GM21447 (cell line): ENCODE results near the gene FBXL7.

ENCODE experiments used
- ATAC-seq: cut with Tn5 transposase; IDR thresholded peaks from one replicate; pipeline ENCODE4 v1.9.1; 2021; ENCODE audit not compliant: unreplicated experiment

FBXL7 gene

DNA sequence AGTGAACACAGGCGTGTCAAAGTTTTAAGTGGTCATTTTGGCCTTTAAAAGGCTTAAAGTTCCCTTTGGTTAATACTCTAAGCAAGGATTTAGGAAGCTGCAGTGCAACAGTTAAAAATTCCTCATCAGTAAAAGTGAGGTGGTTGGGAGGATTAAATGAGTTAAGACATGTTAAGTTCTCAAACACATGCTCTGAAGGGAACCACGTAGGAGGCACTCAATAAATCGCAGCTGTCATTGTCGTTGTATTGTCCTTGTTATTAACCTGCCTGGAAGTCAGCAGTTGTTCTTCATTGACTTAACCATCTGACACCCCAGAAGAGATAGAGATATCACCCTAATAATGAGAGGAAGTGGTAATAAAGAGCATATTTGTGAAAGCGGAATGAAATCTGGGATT lies 432.1 kb downstream of the FBXL7 start:
- no peak for ATAC-seq

DNA sequence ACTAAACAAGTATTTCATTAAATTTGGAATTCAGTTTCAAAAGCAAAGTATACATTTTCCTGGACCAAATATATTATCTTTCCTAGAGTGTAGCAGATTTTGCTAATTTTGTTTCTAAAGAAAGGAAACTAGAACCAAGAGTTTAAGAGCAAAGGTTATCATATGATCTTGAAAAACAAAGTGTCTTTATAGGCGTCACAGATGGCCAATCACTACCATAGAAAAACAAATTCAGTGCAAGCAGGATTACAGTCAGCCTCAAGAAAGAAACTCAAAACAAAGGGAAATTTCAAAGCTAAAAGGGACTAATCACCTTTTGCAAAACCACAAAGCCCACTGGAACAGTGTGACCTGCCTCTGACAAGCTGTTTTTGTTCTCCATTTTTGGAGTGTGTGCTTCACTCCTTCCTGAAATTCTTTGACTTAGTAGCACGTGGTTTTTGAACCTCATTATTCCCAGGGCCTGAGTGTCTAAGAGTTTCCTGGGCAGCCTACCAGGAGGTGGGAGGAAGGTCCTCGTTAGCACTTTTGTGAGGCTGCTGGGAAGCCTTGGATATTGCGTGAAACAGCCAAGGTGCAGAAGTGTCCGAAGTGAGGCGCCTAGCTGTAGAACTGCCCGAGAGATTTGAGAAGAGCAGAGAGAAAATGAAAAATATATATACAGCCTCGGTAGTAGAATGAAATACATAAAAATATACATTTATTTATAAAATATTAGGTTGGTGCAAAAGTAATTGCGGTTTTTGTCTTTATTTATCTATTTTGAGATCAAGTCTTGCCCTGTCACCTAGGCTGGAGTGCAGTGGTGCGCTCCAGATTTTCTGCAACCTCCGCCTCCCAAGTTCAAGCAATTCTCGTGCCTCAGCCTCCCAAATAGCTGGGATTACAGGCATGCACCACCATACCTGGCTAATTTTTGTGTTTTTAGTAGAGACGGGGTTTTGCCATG lies 433.6 kb downstream of the FBXL7 start:
- ATAC-seq, result no peak

DNA sequence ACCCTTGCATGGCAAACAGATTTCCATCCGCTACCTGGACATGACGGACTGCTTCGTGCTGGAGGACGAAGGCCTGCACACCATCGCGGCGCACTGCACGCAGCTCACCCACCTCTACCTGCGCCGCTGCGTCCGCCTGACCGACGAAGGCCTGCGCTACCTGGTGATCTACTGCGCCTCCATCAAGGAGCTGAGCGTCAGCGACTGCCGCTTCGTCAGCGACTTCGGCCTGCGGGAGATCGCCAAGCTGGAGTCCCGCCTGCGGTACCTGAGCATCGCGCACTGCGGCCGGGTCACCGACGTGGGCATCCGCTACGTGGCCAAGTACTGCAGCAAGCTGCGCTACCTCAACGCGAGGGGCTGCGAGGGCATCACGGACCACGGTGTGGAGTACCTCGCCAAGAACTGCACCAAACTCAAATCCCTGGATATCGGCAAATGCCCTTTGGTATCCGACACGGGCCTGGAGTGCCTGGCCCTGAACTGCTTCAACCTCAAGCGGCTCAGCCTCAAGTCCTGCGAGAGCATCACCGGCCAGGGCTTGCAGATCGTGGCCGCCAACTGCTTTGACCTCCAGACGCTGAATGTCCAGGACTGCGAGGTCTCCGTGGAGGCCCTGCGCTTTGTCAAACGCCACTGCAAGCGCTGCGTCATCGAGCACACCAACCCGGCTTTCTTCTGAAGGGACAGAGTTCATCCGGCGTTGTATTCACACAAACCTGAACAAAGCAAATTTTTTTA lies 436.7 kb downstream of the FBXL7 start:
- no peak for ATAC-seq

DNA sequence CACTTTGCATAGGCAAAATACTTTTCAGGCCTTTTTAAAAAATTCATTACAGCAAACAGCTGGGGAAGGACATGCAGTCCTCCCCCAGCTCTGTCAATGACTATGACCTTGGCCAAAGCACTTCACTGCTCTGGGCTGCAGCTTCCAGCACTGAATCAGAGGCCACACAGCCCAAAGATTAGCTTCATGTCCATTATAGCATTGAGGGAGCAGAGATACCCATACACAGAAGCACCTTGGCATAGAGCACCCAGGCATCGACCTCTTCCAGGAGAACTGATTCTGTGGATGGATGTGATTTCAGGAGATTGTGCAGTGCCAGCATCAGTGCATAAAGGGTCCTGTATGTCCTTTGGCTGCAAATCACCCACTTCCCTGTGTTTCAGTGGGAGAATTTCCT lies 437.7 kb downstream of the FBXL7 start:
- ATAC-seq, result no peak

DNA sequence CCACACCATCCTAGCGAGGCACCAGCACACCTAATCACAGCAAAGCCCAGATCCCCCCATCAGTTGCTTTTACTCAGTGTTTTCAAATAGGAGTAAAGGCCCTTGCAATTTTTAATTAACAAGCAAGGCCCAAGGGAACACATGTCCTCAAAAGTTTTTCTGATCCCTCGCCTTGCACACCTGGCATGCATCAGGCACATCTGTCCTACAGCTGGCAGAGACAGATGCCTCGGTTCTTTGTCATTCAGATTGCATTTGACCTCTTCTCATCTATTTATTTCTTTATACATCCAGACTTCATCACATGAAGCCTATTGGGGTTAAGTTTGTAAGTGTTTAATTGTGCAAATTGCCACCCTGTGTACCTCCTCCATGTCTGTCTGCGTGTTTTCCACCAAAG lies 438.2 kb downstream of the FBXL7 start:
- no peak for ATAC-seq

DNA sequence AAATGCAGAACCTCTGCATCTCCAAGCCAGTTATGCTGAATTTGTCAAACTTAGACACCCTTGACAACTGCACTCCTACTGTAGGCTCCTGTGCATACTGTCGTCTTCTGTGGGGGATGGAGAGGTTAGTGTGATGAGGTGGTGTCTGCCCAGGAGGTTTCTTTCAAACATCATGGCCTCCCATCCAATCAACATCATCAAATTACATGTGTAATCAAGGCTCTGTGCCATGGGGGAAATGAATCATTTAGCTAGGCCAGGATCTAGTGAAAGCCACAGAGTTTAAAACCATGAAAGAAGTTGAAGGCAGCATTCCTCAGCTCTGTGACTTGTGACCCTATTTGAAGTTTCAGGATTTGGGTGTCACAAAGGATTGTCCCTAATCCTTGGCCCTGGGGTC lies 439.0 kb downstream of the FBXL7 start:
- no peak for ATAC-seq

DNA sequence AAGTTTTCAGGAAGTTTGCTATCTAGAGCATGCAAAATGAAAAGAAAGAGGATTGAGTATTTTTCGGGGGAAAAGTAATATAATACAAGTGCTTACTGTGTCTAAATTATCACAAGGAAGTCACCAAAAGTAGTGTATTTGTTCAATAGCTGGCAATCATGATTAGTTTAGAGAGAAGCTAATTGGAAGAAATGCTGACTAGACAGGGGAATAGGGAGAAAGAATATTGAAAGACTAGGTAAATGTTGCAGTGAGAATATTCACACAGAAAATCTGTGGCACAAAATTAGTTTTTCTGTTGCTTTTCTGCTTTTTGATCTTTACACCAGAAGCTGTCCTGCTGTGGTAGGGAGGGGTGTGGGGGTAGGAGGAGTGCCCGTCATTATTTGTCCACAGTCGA lies 440.9 kb downstream of the FBXL7 start:
- no peak for ATAC-seq

DNA sequence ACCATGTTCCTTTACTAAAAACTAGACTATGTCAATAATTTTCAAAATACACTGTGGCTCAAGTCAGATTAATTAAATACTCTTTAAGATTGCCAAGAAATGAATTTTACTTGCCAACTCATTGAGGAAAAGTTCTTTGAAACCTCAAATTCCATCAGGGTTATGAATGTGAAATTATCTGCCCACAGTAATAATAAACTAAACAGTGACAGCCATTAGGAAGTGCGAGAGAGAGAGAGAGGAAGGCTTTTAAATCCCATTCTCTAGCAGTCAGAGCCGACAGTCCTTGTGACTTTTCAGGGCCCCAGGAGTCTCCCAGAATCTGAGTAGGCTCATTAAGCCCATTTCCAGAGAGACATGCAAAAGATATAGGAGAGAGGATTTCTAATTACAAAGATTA lies 443.5 kb downstream of the FBXL7 start:
- no peak for ATAC-seq

DNA sequence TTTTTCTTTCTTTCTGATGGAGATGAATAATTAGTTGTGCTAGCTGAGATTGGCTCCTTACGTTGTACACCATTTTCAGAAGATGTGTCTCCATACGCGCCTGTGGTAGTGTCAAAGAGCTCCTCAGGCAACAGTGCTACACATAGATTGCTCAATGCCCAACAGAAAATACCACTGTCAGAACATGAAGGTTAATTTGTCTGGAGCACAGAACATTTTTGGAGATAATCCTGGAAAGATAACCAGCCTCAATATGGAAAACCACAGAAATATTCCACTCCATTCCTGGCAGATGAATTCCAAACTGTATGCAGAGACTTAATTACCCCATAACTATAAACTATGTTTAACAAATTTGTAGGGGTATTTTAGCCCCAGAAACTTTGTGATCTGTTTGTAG lies 446.0 kb downstream of the FBXL7 start:
- ATAC-seq, result no peak

DNA sequence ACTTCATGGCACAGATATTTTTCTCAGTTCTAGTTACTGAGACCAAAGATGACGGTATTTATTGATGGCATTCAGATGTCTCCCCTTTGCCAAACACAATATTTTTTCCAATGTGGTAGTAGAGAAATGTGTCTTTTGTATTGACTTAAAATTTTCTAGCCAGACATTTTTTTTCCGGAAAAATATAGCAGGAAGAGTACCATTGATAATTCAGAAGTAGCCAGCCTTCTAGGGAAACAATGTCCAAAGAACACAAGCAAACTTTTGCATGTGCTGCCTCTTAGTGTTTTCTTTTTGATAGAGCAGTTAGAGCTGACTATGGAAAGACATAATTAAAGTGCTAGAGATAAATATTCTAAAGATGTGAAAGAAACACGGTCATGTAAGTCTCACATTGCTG lies 448.2 kb downstream of the FBXL7 start:
- no peak for ATAC-seq

DNA sequence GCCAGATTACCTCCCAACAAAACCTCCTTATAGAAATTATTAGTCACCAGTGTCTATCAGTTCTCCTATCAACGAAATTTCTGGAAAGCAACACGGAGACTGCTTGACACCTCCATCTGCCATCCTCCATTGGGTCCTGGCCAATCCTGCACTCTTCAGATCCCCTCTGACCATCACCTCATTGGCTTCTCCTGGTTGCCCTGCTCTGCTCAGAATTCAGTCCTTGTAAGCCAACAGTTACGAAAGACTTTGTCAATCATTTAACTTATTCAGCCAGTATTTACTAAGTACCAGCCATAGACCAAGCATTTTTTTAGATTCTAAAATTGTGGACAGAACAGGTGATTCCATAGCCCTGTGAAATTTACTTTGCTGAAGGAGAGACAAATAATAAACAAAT lies 451.1 kb downstream of the FBXL7 start:
- no peak for ATAC-seq

DNA sequence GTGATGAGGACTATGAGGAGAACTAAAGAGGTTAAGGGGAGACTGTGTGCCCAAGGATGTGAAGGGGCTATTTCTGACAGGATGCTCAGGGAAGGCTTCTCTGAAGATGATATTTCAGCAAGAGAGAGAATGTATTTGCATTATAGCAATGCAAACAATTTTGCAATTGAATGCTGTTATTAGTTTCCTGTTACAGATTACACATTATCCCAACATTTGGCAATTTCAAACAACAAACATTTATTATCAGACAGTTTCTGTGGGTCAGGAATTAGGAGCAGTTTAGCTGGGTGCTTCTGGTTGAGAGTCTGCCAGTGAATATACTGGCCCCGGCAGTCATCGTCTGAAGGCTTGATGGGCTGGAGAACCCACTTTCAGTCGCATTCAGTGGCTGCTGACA lies 451.6 kb downstream of the FBXL7 start:
- ATAC-seq, result no peak

DNA sequence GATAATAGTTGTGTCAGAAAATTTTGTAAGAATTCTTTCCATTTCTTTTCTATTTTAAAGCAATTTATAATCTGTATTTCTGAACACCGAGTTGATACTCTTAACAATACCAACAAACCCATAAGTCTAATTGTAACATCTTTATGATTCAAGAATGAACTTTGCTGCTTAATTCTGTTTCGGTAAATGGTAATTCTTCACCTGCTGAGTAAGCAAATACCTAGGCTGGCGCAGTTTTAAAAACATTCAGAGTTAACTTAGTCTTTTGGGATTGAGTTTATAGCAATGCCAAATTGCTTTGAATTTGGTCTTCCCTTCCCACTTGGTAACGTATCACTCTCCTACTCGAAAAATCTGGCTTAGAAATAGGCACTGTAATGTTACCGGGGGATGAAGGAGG lies 456.6 kb downstream of the FBXL7 start:
- ATAC-seq, result no peak

DNA sequence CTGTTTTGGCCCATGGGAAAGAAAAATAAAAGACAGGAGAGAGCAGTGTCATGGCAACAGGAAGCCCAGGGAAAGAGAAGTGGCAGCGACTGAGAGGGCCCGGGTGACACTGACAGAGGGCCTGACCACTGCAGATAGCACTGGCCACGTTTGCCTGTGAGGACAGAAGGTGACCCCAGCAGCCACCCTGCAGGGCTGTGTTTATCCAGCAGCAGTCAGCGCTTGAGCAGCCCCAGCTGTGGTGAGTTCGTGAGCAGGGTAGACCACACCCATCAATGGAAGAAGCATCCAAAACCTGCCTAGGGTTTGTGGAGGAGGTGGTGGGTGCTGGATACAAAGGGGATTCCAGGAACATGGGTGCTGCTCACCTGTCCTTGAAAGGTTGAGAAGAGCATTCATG lies 457.1 kb downstream of the FBXL7 start:
- no peak for ATAC-seq

DNA sequence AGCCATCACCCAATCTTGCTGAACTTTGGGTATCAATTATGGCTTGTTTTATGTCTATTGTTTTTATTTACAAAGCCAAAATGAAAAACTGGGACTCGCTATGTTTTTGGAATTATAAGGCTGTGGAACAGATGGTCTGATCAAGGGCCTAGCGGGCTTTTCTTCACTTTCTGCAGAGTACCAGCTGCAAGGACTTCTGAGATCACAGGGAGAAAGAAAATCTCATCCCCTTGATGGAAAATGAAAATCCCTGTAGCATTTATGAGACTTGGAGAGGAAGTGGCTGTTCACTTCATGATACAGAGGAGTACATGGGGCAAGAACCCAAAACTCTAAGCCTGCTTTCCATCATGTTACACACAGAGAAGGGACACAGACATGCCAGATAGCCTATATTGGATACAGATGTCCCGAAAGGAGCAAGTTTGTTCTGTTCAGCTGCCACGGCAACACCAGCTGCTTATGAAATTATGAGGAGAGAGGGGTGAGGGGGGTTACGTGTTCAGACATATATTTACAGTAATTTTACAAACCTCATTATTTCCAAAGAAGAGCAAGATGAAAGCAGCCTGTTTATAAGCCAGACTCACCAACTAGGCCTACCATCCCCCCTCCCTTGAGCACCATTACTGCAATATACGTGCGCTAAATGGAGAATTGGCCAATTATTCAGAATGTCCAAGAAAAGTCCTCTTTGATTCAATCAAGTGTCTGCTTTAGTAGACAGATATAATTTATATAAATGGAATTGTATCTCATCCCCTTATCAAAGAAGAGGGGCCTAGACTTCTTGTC lies 459.6 kb downstream of the FBXL7 start:
- no peak for ATAC-seq

DNA sequence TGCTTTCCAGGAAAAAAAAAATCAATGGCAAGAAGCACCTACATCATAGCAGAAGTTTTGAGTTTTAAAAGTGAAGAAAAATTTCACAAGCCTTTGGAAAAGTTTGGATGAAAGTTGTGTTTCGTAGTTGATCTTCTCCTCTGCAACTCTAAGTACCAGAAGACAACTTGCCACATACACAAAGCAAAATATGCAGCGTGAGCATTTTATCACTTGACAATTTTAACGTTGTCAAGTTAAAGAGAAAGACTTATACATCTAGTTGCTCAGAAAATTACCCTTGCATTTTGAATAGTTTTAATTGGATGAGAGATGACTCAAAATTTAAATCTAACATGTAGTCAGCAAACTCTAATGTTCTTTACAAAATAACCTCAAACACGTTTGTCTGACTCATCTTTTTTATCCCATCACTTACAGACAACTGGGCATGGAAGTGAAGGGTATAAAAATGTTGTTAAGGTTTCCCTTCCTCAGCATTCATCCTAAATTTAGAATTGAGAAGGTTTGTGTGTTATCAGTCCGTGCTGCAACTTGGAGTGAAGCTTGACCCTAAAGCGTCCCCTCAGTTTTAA lies 466.2 kb downstream of the FBXL7 start:
- ATAC-seq, result no peak

DNA sequence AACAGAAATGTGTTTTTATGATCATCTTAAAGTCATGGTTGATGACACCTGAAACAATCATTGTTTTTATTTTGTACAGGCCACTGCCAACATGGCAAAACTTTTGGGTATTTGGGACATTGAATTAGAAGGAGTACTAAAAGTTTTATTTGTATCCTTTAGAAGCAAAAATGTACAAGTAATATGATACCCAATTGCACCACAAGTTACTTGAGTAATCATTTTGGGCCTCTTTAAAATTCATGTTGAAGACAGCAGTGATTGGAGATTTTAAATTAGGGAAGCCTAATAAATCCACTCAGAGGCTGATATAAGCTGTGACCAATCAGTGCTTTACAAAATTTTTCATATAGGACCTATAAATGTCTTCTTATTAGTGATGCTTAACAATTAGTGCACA lies 466.7 kb downstream of the FBXL7 start:
- no peak for ATAC-seq

DNA sequence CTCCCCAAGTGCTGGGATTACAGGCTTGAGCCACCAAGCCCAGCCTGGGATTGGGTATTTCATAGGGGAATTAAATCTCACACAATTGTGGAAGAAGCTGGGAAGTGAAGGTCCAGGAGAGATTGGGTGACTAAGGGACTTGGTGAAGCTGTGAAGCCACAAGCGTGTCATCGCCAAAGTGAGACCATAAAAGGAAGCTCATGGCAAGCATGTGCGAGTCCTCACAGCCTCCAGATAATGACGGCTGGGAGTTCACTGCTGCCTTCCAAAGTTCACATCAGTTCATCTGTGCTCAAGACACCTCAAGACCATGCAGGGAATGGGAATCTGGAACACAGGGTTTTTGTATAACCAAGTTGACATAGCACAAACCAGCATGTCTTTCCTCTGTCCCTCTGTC lies 469.0 kb downstream of the FBXL7 start:
- ATAC-seq, result no peak

DNA sequence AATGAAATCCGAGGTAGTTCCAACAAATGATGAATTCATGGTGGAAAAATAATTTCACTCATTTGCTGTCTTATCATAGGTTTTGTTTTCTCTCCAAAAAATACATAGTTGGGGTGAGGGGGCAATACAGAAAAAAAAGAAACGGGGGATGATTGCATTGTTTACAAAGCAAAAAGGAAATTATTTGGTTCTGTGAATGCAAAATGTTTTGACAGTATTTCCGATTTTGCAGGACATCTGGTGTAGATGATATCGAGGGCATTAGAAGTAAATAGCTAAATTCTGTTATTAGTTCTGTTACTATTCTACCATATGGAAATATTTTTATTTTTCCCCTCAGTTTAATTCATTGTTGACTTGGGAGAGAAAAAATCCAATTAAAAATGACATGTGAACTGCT lies 477.9 kb downstream of the FBXL7 start:
- ATAC-seq, result no peak

DNA sequence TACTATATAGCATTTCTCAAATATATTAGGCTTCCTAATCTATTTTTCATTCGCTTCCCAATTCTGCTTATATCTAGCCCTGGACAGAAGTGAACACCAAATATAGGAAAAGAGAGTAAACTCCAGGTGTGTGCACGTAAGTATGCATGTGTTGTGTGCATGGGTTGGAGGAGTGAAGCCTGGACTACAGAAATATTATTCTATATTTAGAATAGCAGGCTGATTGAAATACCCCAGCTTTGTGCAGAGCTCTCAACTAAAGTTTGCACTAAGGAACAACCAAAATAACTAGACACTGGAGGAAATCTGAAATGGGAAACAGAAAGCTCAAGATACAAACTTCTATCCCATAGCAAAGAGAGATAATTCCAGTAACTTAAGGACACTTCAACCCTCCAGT lies 480.9 kb downstream of the FBXL7 start:
- ATAC-seq, result no peak

DNA sequence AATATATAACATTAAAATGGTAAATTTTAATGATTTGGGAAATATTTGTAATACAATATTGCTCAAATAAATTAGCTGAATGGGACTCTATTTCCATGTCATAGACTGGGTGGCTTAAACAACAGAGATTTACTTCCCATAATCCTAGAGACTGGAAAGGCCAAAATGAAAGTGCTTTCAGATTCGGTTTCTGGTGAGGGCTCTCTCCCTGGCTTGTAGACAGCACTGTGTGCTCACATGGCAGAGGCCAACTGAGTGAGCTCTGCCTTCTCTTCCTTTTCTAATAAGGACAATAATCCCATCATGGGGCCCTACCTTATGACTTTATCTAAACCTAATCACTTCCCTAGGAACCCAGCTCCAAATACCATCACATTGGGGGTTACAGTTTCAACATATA lies 483.4 kb downstream of the FBXL7 start:
- ATAC-seq, result no peak
